ENCODE results near the gene GLP1R.

GRCh38 chr6:39003072-39003471 is 45.5 kb upstream of the GLP1R start:
- TF ChIP-seq CTCF (tag by site-specific recombination; IDR thresholded peaks at IDR 0.05), result no peak
- no peak for TF ChIP-seq SP2 (tag by site-specific recombination; IDR thresholded peaks at IDR 0.05)
- no peak for TF ChIP-seq ZNF148 (tag by site-specific recombination; IDR thresholded peaks at IDR 0.05; ENCODE audit: borderline replicate concordance)
- no peak for TF ChIP-seq ZNF140 (tag by site-specific recombination; IDR thresholded peaks at IDR 0.05)
- no peak for TF ChIP-seq KLF17 (tag by site-specific recombination; IDR thresholded peaks at IDR 0.05)
- no peak for TF ChIP-seq ZNF239 (tag by site-specific recombination; IDR thresholded peaks at IDR 0.05)
- TF ChIP-seq REST (tag by site-specific recombination; IDR thresholded peaks at IDR 0.05), result no peak
- TF ChIP-seq ZNF624 (tag by site-specific recombination; IDR thresholded peaks at IDR 0.05), result no peak
- no peak for TF ChIP-seq ZNF555 (tag by site-specific recombination; conservative IDR thresholded peaks at IDR 0.05)
- TF ChIP-seq ZSCAN5A (tag by site-specific recombination; IDR thresholded peaks at IDR 0.05), result no peak
- no peak for TF ChIP-seq ZNF175 (tag by site-specific recombination; IDR thresholded peaks at IDR 0.05)
- no peak for TF ChIP-seq ZNF426 (tag by site-specific recombination; IDR thresholded peaks at IDR 0.05)
- TF ChIP-seq ZNF221 (tag by site-specific recombination; IDR thresholded peaks at IDR 0.05; ENCODE audit: borderline replicate concordance), result no peak
- TF ChIP-seq ZNF274 (IDR thresholded peaks at IDR 0.05; ENCODE audit: low read length), result no peak
- no peak for TF ChIP-seq ZNF274 (tag by site-specific recombination; IDR thresholded peaks at IDR 0.05; ENCODE audit: borderline replicate concordance)

Measured in HEK293 (cell line).